Right lobe of liver (tissue), 4 donors: ENCODE results near the gene RUVBL2.
"Not testable (repeated sequence)": the region's sequence is repeated elsewhere in the genome, so short reads cannot be mapped to it uniquely, and the experiment has no call there.

Experiments
- POLR2A ChIP-seq: fragments of 450-650 bp; IDR thresholded peaks from one replicate; pipeline ENCODE4 v1.6.1; 2017; ENCODE audit warnings: antibody characterized with exemption, mild to moderate bottlenecking
- TF ChIP-seq, protein P1 (sequence below), 4 donors: fragments of 200-600 bp in 3 of 4; fragments of 450-650 bp in 1 of 4; IDR thresholded peaks; one replicate each; pipeline versions ENCODE4 v1.5.1 to v1.8.0; 2016 to 2022; ENCODE audit warnings: antibody characterized with exemption in 4 of 4, mild to moderate bottlenecking in 2 of 4
- donor health status: DM: no; HTN: no; CAD: no.
- donor health status: DM: no; HTN: no; CAD: no.
- donor health status: DM: no; HTN: yes; CAD: no.

DNA sequence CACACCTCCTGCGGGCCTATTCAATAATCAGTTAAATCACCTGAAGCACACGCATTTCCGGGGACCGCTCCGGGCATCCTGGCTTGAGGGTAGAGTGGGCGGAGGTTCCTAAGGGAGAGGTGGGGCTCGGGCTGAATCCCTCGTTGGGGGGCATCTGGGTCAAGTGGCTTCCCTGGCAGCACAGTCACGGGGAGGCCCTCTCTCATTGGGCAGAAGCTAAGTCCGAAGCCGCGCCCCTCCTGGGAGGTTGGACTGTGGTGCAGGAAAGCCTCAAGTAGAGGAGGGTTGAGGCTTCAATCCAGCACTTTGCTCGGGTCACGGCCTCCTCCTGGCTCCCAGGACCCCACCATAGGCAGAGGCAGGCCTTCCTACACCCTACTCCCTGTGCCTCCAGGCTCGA is 49.9 kb downstream of the RUVBL2 start, which contains the start of gene CGB5:
- TF ChIP-seq, protein P1, sequence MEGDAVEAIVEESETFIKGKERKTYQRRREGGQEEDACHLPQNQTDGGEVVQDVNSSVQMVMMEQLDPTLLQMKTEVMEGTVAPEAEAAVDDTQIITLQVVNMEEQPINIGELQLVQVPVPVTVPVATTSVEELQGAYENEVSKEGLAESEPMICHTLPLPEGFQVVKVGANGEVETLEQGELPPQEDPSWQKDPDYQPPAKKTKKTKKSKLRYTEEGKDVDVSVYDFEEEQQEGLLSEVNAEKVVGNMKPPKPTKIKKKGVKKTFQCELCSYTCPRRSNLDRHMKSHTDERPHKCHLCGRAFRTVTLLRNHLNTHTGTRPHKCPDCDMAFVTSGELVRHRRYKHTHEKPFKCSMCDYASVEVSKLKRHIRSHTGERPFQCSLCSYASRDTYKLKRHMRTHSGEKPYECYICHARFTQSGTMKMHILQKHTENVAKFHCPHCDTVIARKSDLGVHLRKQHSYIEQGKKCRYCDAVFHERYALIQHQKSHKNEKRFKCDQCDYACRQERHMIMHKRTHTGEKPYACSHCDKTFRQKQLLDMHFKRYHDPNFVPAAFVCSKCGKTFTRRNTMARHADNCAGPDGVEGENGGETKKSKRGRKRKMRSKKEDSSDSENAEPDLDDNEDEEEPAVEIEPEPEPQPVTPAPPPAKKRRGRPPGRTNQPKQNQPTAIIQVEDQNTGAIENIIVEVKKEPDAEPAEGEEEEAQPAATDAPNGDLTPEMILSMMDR (IDR thresholded peaks at IDR 0.05) = not testable (repeated sequence)
- TF ChIP-seq POLR2A = not testable (repeated sequence)
